Uterus (tissue), 4 donors: ENCODE measurements around the gene SIGLEC12. TPM values are rescaled to one million over a fixed set of nuclear protein-coding genes. Genes with fewer than 3 reads are reported as not detected.

Source experiments
- DNase-seq, 2 donors: peaks; one replicate each; pipeline ENCODE4 v3.0.0-alpha.2; 2019 to 2020
- H3K27ac ChIP-seq, 2 donors: fragments of 200-600 bp; sonication (generic); 1 replicate in 1 of 2; 2 replicates in 1 of 2; pipeline ENCODE4 v1.5.1; 2016 to 2018
- H3K27me3 ChIP-seq, 2 donors: fragments of 200-600 bp; sonication (generic); one replicate each; pipeline ENCODE4 v1.5.1; 2018 to 2019; ENCODE audit warnings: control low read depth in 1 of 2
- H3K36me3 ChIP-seq, 2 donors: fragments of 200-600 bp; sonication (generic); one replicate each; pipeline ENCODE4 v1.5.1; 2019; ENCODE audit warnings: control low read depth in 1 of 2
- H3K4me1 ChIP-seq, 2 donors: fragments of 200-600 bp; sonication (generic); one replicate each; pipeline ENCODE4 v1.5.1; 2018 to 2019; ENCODE audit warnings: control low read depth in 1 of 2
- H3K4me3 ChIP-seq, 2 donors: fragments of 200-600 bp; sonication (generic); 1 replicate in 1 of 2; 2 replicates in 1 of 2; pipeline ENCODE4 v1.5.1; 2018 to 2019; ENCODE audit warnings: mild to moderate bottlenecking in 1 of 2
- H3K9me3 ChIP-seq, 2 donors: fragments of 200-600 bp; sonication (generic); one replicate each; pipeline ENCODE4 v1.5.1; 2019; ENCODE audit warnings: control low read depth in 1 of 2
- CTCF ChIP-seq, 4 experiments: fragments of 200-600 bp in 2 of 4; fragments of 450-650 bp in 2 of 4; sonication (generic) in 2 of 4; IDR thresholded peaks; one replicate each; pipeline ENCODE4 v1.5.1; 2016 to 2019; ENCODE audit warnings: antibody characterized with exemption in 4 of 4, mild to moderate bottlenecking in 2 of 4, moderate library complexity in 1 of 4
- POLR2A ChIP-seq, 2 donors: fragments of 450-650 bp; IDR thresholded peaks; one replicate each; pipeline ENCODE4 v1.6.1; 2016; ENCODE audit warnings: antibody characterized with exemption in 2 of 2, mild to moderate bottlenecking in 1 of 2, moderate library complexity in 1 of 2
- intact Hi-C: fragments of 100-400 bp; cut with DNase I; formaldehyde crosslinking; loops from one replicate; pipeline ENCODE4 v1.15.1; 2023; ENCODE audit warnings: low total_unique reads
- total RNA-seq, 4 donors: library from RNA; depleted of rRNA in 3 of 4; stranded (reverse); fragments of >200 nt in 3 of 4; gene quantifications; one replicate each; pipeline versions ENCODE4 v1.1.0 to v1.2.4, GENCODE V29; 2014 to 2023
- donor health status: DM: yes; HTN: yes; CAD: no.

The SIGLEC12 gene
- total RNA-seq, 4 donors from 2014 or later, result 0.21 to 0.40 TPM; not detected in 2

- no peak overlapping the region for H3K4me3 ChIP-seq
- intact Hi-C loops, result no loop called here
- no peak for DNase-seq
- no peak for TF ChIP-seq CTCF (IDR thresholded peaks at IDR 0.05)
- no peak for TF ChIP-seq POLR2A (IDR thresholded peaks at IDR 0.05)
- no peaks in the 10 kb centered on the region for H3K4me1 ChIP-seq
- no peaks in the 10 kb centered on the region for H3K9me3 ChIP-seq
- H3K27me3 ChIP-seq, result no peaks in the 10 kb centered on the region
- no peak overlapping the region for H3K27ac ChIP-seq
- H3K36me3 ChIP-seq, result no peaks in the 10 kb centered on the region
Measured at GRCh38 chr19:51462681-51463080, 38.9 kb downstream of the SIGLEC12 start.

- TF ChIP-seq POLR2A (IDR thresholded peaks at IDR 0.05) (no peak), CTCF (IDR thresholded peaks at IDR 0.05) (no peak)
- intact Hi-C loops, result no loop called here
- Histone ChIP-seq H3K27ac (no peak overlapping the region), H3K36me3 (no peaks in the 10 kb centered on the region), H3K4me3 (no peak overlapping the region), H3K4me1 (no peaks in the 10 kb centered on the region), H3K9me3 (no peaks in the 10 kb centered on the region), H3K27me3 (no peaks in the 10 kb centered on the region)
- DNase-seq, result no peak
Measured at GRCh38 chr19:51462276-51462675, 39.3 kb downstream of the SIGLEC12 start.

GRCh38 chr19:51461723-51462161, 39.9 kb downstream of the SIGLEC12 start:
- no peaks in the 10 kb centered on the region for H3K27me3 ChIP-seq
- TF ChIP-seq CTCF (IDR thresholded peaks at IDR 0.05) (no peak), POLR2A (IDR thresholded peaks at IDR 0.05) (no peak)
- intact Hi-C loops, result no loop called here

GRCh38 chr19:51460164-51460992, 41.2 kb downstream of the SIGLEC12 start:
- H3K4me1 ChIP-seq, result no peaks in the 10 kb centered on the region
- H3K9me3 ChIP-seq, result no peaks in the 10 kb centered on the region
- no peak for DNase-seq
- no peaks in the 10 kb centered on the region for H3K36me3 ChIP-seq
- no peak overlapping the region for H3K27ac ChIP-seq
- no peak overlapping the region for H3K4me3 ChIP-seq
- no peak for TF ChIP-seq POLR2A (IDR thresholded peaks at IDR 0.05)
- no peak for TF ChIP-seq CTCF (IDR thresholded peaks at IDR 0.05)
- H3K27me3 ChIP-seq, result no peaks in the 10 kb centered on the region
- intact Hi-C loops, result no loop called here

More at GRCh38 chr19:51461723-51462161, 39.9 kb downstream of the SIGLEC12 start:
- H3K4me3 ChIP-seq, result no peak overlapping the region
- no peaks in the 10 kb centered on the region for H3K4me1 ChIP-seq
- no peaks in the 10 kb centered on the region for H3K36me3 ChIP-seq
- no peak overlapping the region for H3K27ac ChIP-seq
- no peak for DNase-seq
- H3K9me3 ChIP-seq, result no peaks in the 10 kb centered on the region

- Histone ChIP-seq H3K4me1 (no peaks in the 10 kb centered on the region), H3K27ac (no peak overlapping the region), H3K4me3 (no peak overlapping the region), H3K9me3 (no peaks in the 10 kb centered on the region), H3K36me3 (no peaks in the 10 kb centered on the region), H3K27me3 (no peaks in the 10 kb centered on the region)
- no peak for DNase-seq
- intact Hi-C loops, result no loop called here
- TF ChIP-seq POLR2A (IDR thresholded peaks at IDR 0.05), result no peak
- TF ChIP-seq CTCF (IDR thresholded peaks at IDR 0.05), result no peak
Measured at GRCh38 chr19:51458899-51459505, 42.6 kb downstream of the SIGLEC12 start.
